Urinary bladder (tissue), 4 donors: Measurements from ENCODE around the gene EFHC1. TPM values are rescaled to one million over a fixed set of nuclear protein-coding genes. Genes with fewer than 3 reads are reported as not detected.
"Not testable (repeated sequence)": the region's sequence is repeated elsewhere in the genome, so short reads cannot be mapped to it uniquely, and the experiment has no call there.

Experiments used
- DNase-seq: peaks from one replicate; pipeline ENCODE4 v3.0.0-alpha.2; 2015; ENCODE audit errors: extremely low spot score
- H3K27ac ChIP-seq: one replicate; pipeline ENCODE4 v1.5.1; 2013; ENCODE audit warnings: low read depth, mild to moderate bottlenecking, moderate library complexity
- H3K36me3 ChIP-seq: one replicate; pipeline ENCODE4 v1.6.1; 2013; ENCODE audit warnings: mild to moderate bottlenecking, moderate library complexity; ENCODE audit not compliant: insufficient read depth
- H3K4me1 ChIP-seq: one replicate; pipeline ENCODE4 v1.6.1; 2013; ENCODE audit warnings: mild to moderate bottlenecking, moderate library complexity; ENCODE audit not compliant: insufficient read depth
- H3K4me3 ChIP-seq: one replicate; pipeline ENCODE4 v1.5.1; 2013; ENCODE audit warnings: low read depth, low read length
- WGBS: extraction: QIAGEN DNeasy Blood & Tissue Kit; methylation state at CpG from one replicate; pipeline ENCODE4 v1.1.7; 2013; 5-methylcytosine and 5-hydroxymethylcytosine counted together
- polyA plus RNA-seq: library from polyadenylated mRNA; stranded (reverse); fragments of 200-250 nt; gene quantifications from one replicate; pipeline ENCODE4 v1.2.3, GENCODE V29; 2013
- total RNA-seq: library from RNA; depleted of rRNA; stranded (reverse); fragments of >200 nt; gene quantifications from one replicate; pipeline ENCODE4 v1.2.3, GENCODE V29; 2014
- donor health status: healthy with polysubstance abuse.
- donor health status: healthy.

Gene EFHC1, protein sequence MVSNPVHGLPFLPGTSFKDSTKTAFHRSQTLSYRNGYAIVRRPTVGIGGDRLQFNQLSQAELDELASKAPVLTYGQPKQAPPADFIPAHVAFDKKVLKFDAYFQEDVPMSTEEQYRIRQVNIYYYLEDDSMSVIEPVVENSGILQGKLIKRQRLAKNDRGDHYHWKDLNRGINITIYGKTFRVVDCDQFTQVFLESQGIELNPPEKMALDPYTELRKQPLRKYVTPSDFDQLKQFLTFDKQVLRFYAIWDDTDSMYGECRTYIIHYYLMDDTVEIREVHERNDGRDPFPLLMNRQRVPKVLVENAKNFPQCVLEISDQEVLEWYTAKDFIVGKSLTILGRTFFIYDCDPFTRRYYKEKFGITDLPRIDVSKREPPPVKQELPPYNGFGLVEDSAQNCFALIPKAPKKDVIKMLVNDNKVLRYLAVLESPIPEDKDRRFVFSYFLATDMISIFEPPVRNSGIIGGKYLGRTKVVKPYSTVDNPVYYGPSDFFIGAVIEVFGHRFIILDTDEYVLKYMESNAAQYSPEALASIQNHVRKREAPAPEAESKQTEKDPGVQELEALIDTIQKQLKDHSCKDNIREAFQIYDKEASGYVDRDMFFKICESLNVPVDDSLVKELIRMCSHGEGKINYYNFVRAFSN
- total RNA-seq (51.2 TPM), polyA plus RNA-seq (12.8 TPM)

DNA sequence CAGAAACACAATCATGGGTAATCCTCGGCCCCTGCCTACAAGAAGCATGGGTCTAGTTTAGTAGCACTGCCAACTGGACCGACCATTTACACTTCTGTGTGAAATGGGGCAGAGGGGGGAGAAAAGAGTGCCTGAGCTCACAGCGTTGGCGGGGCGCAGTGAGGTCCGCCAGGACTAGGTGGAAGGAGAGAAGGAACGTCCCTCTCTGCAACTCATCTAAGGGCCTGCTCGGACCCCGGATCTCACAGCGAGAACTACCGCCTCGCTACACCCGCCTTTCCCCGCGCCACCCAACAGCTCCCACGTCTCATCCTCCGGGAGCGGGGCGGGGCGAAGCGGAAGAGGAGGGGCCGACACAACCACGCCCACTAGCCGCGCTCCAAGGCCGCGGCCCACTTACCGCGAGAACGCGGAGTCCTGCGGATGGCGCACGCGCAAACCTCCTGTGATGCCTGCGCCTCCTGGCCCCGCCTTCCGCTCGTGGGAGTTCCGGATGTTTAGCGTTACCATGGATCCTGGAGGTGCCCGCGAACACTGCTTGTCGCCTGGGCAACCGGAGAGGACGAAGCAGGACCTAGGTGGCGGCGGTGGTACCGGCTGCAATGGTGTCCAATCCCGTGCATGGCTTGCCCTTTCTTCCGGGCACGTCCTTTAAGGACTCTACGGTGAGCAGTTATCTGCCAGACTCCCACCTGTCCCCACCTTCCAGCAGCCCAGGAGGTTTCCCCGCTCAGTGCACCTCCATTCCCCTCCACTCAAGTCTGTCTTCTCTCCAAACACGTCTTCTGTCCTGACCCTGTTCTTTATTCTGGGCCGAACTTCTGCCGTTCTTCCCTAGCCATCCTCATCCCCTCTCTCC lies at the start of gene EFHC1:
Gene EFHC1, plus strand, starts transcription at position 534 of the 859 bp plus-strand sequence. Its CDS starts 69 bp downstream, at position 603.
- H3K36me3 ChIP-seq = no peaks in the 10 kb centered on the region
- H3K27ac ChIP-seq = peak within 1 kb of the TSS; percentile 53
- H3K4me3 ChIP-seq = peak within 1 kb of the TSS; percentile 58
- WGBS = under 1% methylated on average over 57 of the region's 57 CpGs
- DNase-seq = peak; percentile 95
- H3K4me1 ChIP-seq = no peaks in the 10 kb centered on the region

DNA sequence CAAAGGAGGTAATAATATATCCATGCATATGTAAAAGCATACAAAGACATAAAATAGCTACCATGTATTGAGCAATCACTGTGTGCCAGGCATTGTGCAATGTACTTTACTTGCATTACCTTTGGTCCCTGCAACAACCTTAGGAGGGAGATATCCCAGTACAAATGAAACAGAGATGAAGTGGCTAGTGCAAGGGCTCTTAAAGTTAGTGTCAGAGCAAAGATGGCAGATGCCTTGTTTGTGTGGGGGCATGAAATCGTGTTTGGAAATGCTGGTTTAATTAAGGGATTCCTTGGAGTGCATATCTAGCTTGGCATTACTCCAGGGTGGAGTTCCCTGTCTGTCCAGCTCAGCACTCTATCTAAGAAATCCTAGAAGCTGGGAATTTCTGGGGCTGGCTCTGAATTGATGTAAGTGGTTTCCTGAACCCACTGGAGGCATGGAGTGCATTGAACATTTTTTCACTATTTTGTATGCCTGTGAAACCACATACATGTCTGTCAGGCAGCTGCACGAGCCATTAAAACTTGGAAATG lies 48.4 kb upstream of the EFHC1 start:
- Histone ChIP-seq H3K36me3 (no peaks in the 10 kb centered on the region), H3K4me1 (no peaks in the 10 kb centered on the region), H3K4me3 (no peak overlapping the region), H3K27ac (no peak overlapping the region)
- WGBS = 36% methylated on average over 2 of the region's 2 CpGs
- no peak for DNase-seq

DNA sequence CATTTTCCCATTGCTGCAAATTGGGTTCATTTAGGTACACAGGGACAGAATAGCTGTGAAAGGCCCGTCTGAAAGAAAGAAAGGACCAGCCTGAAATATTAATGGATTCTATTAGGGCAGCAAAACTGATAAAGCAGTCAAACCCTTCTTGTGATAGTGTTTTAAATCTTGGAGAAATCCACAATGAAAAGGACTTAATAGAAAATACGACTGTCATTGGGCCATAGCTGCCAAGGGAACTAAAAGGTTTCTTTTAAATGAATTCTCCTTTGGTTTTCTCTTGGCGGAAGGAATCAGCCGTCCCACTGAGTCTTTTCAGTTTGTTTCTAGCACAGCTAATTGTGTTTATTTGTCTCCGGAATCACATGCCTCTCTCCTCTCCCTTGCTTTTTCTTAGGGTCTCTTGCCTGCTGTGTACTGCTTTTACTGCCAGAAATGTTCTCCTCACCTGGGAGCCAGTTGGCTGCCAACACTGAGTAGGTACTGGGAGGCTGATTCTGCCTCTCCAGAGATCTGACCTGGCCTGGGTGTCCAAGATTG lies 46.9 kb upstream of the EFHC1 start:
- Histone ChIP-seq H3K4me3 (no peak overlapping the region), H3K36me3 (no peaks in the 10 kb centered on the region), H3K27ac (no peak overlapping the region), H3K4me1 (no peaks in the 10 kb centered on the region)
- DNase-seq = no peak
- 95% methylated on average over 5 of the region's 5 CpGs for WGBS

DNA sequence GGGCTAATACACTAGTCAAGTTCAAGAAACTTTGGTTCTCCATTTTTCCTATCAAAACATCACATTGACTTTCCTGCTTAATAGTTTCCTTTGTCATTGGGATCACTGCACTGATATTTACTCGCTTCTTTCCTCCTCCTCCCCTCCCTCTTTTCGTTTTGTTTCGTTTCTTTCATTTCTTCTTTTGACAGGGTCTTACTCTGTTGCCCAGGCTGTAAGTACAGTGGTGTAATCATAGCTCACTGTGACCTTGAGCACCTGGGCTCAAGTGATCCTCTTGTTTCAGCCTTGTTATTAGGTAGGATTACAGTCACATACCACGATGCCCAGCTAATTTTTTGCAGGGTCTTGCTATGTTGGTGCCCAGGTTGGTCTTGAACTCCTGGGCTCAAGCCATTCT lies 45.9 kb upstream of the EFHC1 start:
- Histone ChIP-seq H3K27ac (no peak overlapping the region), H3K36me3 (no peaks in the 10 kb centered on the region), H3K4me3 (no peak overlapping the region)

DNA sequence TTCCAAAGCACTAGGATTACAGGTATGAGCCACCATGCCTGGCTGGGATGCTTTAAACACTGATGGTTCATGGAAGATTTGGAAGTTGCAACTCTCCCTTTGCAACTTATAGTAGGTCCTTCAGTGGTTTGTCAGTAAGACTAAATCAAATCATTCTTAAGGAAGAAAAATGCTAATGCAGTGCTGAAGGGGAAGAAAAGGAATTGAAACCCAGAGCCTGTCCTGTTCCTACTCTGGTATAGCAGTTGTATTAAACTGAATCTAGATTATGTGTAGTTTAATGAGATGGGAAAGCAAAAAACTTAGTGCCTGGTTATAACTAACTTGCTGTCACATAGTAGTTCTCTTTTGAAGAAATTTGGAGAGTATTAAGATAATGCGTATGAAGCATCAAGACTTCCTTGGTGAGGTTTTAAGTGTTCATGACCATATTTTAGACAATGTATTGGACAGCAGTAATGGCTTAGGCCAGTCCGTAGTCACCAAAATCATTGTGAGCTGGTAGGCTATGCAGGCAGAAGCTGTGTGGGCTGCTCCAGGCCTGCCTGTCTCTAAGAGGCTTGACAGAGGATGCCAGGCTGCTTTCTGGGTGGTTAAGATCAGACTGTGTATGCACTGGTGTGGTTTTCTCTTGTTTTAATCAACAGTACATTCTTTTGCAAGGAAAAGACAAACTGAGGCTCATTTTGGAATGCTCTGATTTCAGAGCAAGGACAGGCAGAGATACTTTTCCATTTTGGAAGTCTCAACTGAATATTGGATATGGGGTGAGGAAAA lies 44.2 kb upstream of the EFHC1 start:
- H3K4me1 ChIP-seq = no peaks in the 10 kb centered on the region
- H3K27ac ChIP-seq = no peak overlapping the region
- DNase-seq = no peak
- H3K4me3 ChIP-seq = no peak overlapping the region
- no peaks in the 10 kb centered on the region for H3K36me3 ChIP-seq
- WGBS = 91% methylated on average over 2 of the region's 2 CpGs

More for the DNA sequence above, 45.9 kb upstream of the EFHC1 start:
- H3K4me1 ChIP-seq = no peaks in the 10 kb centered on the region
- WGBS = 96% methylated on average over 4 of the region's 4 CpGs
- DNase-seq = no peak

DNA sequence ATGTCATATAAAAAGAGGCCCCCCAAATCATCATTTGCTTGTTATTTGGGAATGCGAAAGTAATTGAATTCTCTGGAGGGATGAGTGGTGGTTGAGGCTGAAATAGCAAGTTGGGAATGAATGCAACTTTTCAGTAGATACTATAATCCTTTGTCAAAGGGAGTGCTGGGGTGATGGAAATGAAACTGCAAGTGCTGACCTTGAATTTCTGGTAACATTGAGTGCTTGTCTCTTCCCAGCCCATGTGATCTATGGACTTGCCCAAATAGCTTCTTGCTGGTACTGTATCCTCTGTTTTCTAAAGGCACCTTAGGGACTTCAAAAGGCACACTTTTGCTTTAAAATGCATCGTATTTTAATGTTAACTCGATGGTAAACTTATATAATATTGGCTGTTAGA lies 43.4 kb upstream of the EFHC1 start:
- H3K4me1 ChIP-seq = no peaks in the 10 kb centered on the region
- no peaks in the 10 kb centered on the region for H3K36me3 ChIP-seq
- 92% methylated on average over 3 of the region's 3 CpGs for WGBS
- DNase-seq = no peak
- no peak overlapping the region for H3K27ac ChIP-seq
- no peak overlapping the region for H3K4me3 ChIP-seq

DNA sequence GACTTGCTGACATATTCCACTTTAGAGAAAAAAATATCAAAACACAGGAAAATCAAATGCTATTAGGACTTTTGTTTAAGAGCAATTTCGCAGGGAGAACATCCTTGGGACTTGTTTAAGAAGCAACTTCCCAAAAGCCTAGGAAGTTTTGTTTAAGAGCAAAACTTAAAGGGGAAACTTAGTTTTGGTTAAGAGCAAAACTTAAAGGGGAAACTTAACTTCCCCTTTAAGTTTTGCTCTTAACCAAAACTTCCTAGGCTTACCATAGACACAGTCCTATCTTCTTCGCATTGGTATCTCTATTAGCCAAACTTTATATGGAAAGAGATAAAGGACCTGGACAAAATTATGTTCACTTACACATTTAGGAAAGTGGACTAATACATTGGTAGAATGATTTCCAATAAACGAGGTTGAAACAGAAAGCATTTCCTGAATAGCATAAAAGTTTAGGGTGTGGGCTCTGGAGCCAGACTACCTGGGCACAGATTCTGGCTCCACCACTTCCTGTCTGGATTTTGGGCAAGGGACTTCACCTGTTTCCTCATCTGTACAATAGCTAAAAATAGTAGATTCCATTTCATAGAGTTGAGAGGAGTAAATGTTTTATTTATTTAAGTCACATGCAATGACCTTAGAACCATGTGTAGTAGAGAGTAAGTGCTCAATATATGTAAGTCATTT lies 42.5 kb upstream of the EFHC1 start:
- no peak for DNase-seq
- 71% methylated on average over 3 of the region's 3 CpGs for whole genome bisulfite sequencing
- no peak overlapping the region for H3K4me3 ChIP-seq
- no peak overlapping the region for H3K27ac ChIP-seq
- H3K4me1 ChIP-seq = no peaks in the 10 kb centered on the region
- H3K36me3 ChIP-seq = no peaks in the 10 kb centered on the region

DNA sequence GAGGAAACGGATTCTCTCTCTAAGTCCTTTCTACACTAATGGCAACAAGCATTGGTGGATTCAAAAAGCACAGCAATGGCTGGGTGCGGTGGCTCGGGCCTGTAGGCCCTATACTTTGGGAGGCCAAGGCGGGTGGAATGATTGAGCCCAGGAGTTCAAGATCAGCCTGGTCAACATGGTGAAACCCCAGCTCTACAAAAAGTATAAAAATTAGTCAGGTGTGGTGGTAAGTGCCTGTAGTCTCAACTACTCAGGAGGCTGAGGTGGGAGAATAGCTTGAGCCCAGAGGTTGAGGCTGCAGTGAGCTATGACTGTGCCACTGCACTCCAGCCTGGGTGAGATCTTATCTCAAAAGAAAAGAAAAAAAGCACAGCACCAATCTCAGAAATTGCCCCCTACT lies 38.9 kb upstream of the EFHC1 start:
- H3K36me3 ChIP-seq = no peaks in the 10 kb centered on the region
- H3K27ac ChIP-seq = no peak overlapping the region
- no peak for DNase-seq
- H3K4me1 ChIP-seq = no peaks in the 10 kb centered on the region
- no peak overlapping the region for H3K4me3 ChIP-seq
- WGBS = 92% methylated on average over 4 of the region's 4 CpGs

DNA sequence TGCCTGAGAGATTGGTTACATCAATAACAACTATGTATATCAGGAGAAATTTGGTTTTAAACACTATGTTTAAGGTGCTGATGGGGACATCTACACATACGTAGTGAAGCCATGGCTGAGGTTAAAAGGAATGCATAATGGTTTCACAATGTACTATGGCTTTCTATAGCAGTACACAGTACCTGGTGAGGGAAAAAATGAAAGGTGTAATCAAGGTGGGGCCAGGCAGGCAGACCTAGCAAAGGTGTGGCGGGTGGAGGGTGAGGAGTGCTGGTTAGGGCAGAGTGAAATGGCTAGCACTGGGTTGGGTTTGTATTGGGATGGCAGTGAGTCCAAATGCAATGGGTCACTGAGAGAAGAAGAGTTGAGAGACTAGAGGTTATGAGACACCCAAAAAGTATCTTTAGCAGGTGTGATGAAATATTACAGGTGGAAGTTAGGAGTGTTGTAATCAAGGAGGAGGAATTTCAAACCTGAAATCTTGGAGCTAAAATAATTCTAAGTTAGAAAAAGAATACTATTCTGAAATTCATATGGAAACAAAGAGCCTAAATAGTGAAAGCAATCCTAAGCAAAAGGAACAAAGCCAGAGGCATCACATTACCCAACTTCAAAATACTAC lies 35.9 kb upstream of the EFHC1 start:
- Histone ChIP-seq H3K36me3 (no peaks in the 10 kb centered on the region), H3K27ac (no peak overlapping the region), H3K4me3 (no peak overlapping the region), H3K4me1 (no peaks in the 10 kb centered on the region)
- WGBS = 86% methylated on average over 2 of the region's 2 CpGs
- no peak for DNase-seq

DNA sequence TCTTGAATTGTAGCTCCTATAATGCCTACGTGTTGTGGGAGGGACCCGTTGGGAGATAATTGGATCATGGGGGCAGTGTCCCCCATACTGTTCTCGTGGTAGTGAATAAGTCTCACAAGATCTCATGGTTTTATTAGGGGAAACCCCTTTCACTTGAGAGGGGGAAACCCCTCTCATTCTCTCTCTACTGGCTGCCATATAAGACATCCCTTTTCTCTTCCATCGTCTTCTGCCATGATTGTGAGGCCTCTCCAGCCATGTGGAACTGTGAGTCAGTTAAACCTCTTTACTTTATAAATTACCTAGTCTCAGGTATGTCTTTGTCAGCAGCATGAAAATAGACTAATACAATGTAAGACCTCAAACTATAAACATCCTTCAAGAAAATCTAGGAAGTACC lies 35.1 kb upstream of the EFHC1 start:
- Histone ChIP-seq H3K36me3 (no peaks in the 10 kb centered on the region), H3K27ac (no peak overlapping the region), H3K4me3 (no peak overlapping the region), H3K4me1 (no peaks in the 10 kb centered on the region)
- no peak for DNase-seq
- 95% methylated on average over 4 of the region's 4 CpGs for WGBS

DNA sequence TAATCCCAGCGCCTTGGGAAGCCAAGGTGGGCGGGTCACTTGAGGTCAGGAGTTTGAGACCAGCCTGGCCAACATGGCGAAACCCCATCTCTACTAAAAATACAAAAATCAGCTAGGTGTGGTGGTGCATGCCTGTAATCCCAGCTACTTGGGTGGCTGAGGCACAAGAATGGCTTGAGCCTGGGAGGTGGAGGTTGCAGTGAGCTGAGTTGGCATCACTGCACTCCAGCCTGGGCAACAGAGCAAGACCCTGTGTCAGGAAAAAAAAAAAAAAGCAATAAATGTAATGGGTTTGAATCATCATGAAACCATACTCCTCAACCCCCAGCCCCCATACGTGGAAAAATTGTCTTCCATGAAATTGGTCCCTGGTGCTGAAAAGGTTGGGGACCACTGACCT lies 32.0 kb upstream of the EFHC1 start:
- H3K27ac ChIP-seq, H3K36me3 ChIP-seq, H3K4me3 ChIP-seq, H3K4me1 ChIP-seq, DNase-seq: not testable (repeated sequence)
- WGBS = 87% methylated on average over 4 of the region's 4 CpGs

DNA sequence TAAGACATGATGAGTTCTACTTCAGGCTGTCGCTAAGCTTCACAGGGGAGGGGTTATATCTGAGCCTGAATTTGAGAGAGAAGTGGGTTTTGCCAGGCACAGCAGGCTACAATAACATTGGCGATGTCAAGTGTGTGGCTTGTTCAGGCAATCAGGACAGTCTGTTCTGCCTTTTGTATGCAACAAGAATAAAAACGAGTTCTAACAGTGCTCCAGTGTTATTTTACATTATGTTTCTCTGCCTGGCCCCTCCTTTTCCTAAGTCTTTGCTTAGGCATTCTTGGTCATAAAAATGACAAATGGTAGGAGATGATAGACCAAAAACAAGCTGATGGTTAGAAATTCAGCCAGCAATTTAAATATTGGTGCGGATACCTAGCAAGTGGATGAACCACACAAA lies 31.4 kb upstream of the EFHC1 start:
- 70% methylated on average over 4 of the region's 4 CpGs for WGBS
- DNase-seq = no peak
- H3K4me1 ChIP-seq = no peaks in the 10 kb centered on the region
- H3K36me3 ChIP-seq = no peaks in the 10 kb centered on the region
- no peak overlapping the region for H3K27ac ChIP-seq
- no peak overlapping the region for H3K4me3 ChIP-seq
